SK-N-SH treated with all-trans-retinoic acid at 6 μM for 48 hours (cell line): Measurements from ENCODE around the gene EEFSEC.

Experiments
- ATAC-seq: fragments of 200-7000 bp; cut with Tn5 transposase; 3 replicates; pipeline ENCODE4 v1.9.1; 2020; ENCODE audit warnings: mild to moderate bottlenecking, moderate library complexity
- ARNTL ChIP-seq: fragments of 450-650 bp; formaldehyde crosslinking; IDR thresholded peaks from 2 replicates; pipeline ENCODE4 v1.5.0; 2020; ENCODE audit warnings: low read depth, mild to moderate bottlenecking, moderate library complexity, borderline replicate concordance
- BACH2 ChIP-seq: fragments of 250-450 bp; sonication (Bioruptor Pico); IDR thresholded peaks from 2 replicates; pipeline ENCODE4 v1.9.0; 2021; ENCODE audit warnings: mild to moderate bottlenecking, borderline replicate concordance
- CSRNP3 ChIP-seq: fragments of 250-450 bp; sonication (Bioruptor Pico); IDR thresholded peaks from 2 replicates; pipeline ENCODE4 v1.5.1; 2021; ENCODE audit warnings: mild to moderate bottlenecking, moderate library complexity
- ESRRG ChIP-seq: fragments of 250-450 bp; sonication (Bioruptor Pico); IDR thresholded peaks from 2 replicates; pipeline ENCODE4 v1.6.1; 2021; ENCODE audit warnings: mild to moderate bottlenecking
- GLIS3 ChIP-seq: fragments of 250-450 bp; sonication (Bioruptor Pico); IDR thresholded peaks from 2 replicates; pipeline ENCODE4 v1.5.0; 2020; ENCODE audit warnings: mild to moderate bottlenecking, moderate library complexity
- ISL1 ChIP-seq: fragments of 250-450 bp; sonication (Bioruptor Pico); IDR thresholded peaks from 2 replicates; pipeline ENCODE4 v2.1.2; 2022; ENCODE audit warnings: mild to moderate bottlenecking, moderate library complexity
- POU6F1 ChIP-seq: fragments of 250-450 bp; sonication (Bioruptor Pico); IDR thresholded peaks from 2 replicates; pipeline ENCODE4 v1.8.0; 2021; ENCODE audit warnings: low read depth, mild to moderate bottlenecking, moderate library complexity, borderline replicate concordance
- PPARA ChIP-seq: fragments of 250-450 bp; sonication (Bioruptor Pico); IDR thresholded peaks from 2 replicates; pipeline ENCODE4 v1.5.0; 2020; ENCODE audit warnings: mild to moderate bottlenecking, borderline replicate concordance
- RARB ChIP-seq: fragments of 250-450 bp; sonication (Bioruptor Pico); IDR thresholded peaks from 2 replicates; pipeline ENCODE4 v1.8.0; 2021; ENCODE audit warnings: mild to moderate bottlenecking, moderate library complexity
- SNAI2 ChIP-seq: fragments of 250-450 bp; sonication (Bioruptor Pico); IDR thresholded peaks from 2 replicates; pipeline ENCODE4 v1.5.0; 2020; ENCODE audit warnings: mild to moderate bottlenecking, moderate library complexity
- TCF4 ChIP-seq: fragments of 250-450 bp; sonication (Bioruptor Pico); IDR thresholded peaks from 2 replicates; pipeline ENCODE4 v1.8.0; 2021; ENCODE audit warnings: mild to moderate bottlenecking, moderate library complexity, borderline replicate concordance
- TOX ChIP-seq: fragments of 250-450 bp; sonication (Bioruptor Pico); IDR thresholded peaks from 2 replicates; pipeline ENCODE4 v1.8.0; 2021; ENCODE audit warnings: mild to moderate bottlenecking, moderate library complexity, borderline replicate concordance
- ZC3H10 ChIP-seq: fragments of 250-450 bp; sonication (Bioruptor Pico); IDR thresholded peaks from 2 replicates; pipeline ENCODE4 v1.5.1; 2021; ENCODE audit warnings: mild to moderate bottlenecking, moderate library complexity
- ZFP3 ChIP-seq: fragments of 250-450 bp; sonication (Bioruptor Pico); IDR thresholded peaks from 2 replicates; pipeline ENCODE4 v1.5.0; 2020; ENCODE audit warnings: mild to moderate bottlenecking, moderate library complexity
- ZFP30 ChIP-seq: fragments of 450-650 bp; formaldehyde crosslinking; IDR thresholded peaks from 2 replicates; pipeline ENCODE4 v1.5.0; 2022; ENCODE audit warnings: mild to moderate bottlenecking, moderate library complexity
- ZNF565 ChIP-seq: fragments of 450-650 bp; formaldehyde crosslinking; conservative IDR thresholded peaks from 2 replicates; pipeline ENCODE4 v1.5.0; 2020; ENCODE audit warnings: low read depth, mild to moderate bottlenecking, moderate library complexity
- ZNF70 ChIP-seq: fragments of 450-650 bp; formaldehyde crosslinking; IDR thresholded peaks from 2 replicates; pipeline ENCODE4 v1.5.0; 2020; ENCODE audit warnings: mild to moderate bottlenecking, moderate library complexity
- ZNF8 ChIP-seq: fragments of 450-650 bp; formaldehyde crosslinking; IDR thresholded peaks from 2 replicates; pipeline ENCODE4 v1.5.0; 2020; ENCODE audit warnings: mild to moderate bottlenecking, moderate library complexity
- TF ChIP-seq, protein P1 (sequence below): fragments of 250-450 bp; sonication (Bioruptor Pico); IDR thresholded peaks from 2 replicates; pipeline ENCODE4 v1.5.0; 2020; ENCODE audit warnings: mild to moderate bottlenecking, moderate library complexity
- TF ChIP-seq, protein P2 (sequence below): fragments of 250-450 bp; sonication (Bioruptor Pico); IDR thresholded peaks from 2 replicates; pipeline ENCODE4 v1.5.1; 2020; ENCODE audit warnings: low read depth, mild to moderate bottlenecking, moderate library complexity
- TF ChIP-seq, protein P3 (sequence below): fragments of 250-450 bp; sonication (Bioruptor Pico); IDR thresholded peaks from 2 replicates; pipeline ENCODE4 v1.8.0; 2020; ENCODE audit warnings: mild to moderate bottlenecking, moderate library complexity, borderline replicate concordance

The EEFSEC gene

GRCh38 chr3:128322030-128323022, 169.0 kb downstream of the EEFSEC start:
- TF ChIP-seq ZNF8 (CRISPR knock-in tag) (no peak), ZFP30 (no peak), PPARA (CRISPR knock-in tag) (no peak), CSRNP3 (no peak), GLIS3 (CRISPR knock-in tag) (no peak), POU6F1 (CRISPR knock-in tag) (no peak), ZNF565 (CRISPR knock-in tag) (no peak), SNAI2 (CRISPR knock-in tag) (no peak), RARB (no peak)
- peak; percentile 76 for ATAC-seq

GRCh38 chr3:128323206-128324081, 170.2 kb downstream of the EEFSEC start:
- no peak for TF ChIP-seq ESRRG (CRISPR knock-in tag)
- TF ChIP-seq ISL1 (CRISPR knock-in tag): no peak
- no peak for TF ChIP-seq ZC3H10
- TF ChIP-seq, protein P1, sequence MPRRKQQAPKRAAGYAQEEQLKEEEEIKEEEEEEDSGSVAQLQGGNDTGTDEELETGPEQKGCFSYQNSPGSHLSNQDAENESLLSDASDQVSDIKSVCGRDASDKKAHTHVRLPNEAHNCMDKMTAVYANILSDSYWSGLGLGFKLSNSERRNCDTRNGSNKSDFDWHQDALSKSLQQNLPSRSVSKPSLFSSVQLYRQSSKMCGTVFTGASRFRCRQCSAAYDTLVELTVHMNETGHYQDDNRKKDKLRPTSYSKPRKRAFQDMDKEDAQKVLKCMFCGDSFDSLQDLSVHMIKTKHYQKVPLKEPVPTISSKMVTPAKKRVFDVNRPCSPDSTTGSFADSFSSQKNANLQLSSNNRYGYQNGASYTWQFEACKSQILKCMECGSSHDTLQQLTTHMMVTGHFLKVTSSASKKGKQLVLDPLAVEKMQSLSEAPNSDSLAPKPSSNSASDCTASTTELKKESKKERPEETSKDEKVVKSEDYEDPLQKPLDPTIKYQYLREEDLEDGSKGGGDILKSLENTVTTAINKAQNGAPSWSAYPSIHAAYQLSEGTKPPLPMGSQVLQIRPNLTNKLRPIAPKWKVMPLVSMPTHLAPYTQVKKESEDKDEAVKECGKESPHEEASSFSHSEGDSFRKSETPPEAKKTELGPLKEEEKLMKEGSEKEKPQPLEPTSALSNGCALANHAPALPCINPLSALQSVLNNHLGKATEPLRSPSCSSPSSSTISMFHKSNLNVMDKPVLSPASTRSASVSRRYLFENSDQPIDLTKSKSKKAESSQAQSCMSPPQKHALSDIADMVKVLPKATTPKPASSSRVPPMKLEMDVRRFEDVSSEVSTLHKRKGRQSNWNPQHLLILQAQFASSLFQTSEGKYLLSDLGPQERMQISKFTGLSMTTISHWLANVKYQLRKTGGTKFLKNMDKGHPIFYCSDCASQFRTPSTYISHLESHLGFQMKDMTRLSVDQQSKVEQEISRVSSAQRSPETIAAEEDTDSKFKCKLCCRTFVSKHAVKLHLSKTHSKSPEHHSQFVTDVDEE (CRISPR knock-in tag): no peak
- TF ChIP-seq ZFP3 (CRISPR knock-in tag): no peak
- no peak for TF ChIP-seq GLIS3 (CRISPR knock-in tag)
- TF ChIP-seq, protein P2, sequence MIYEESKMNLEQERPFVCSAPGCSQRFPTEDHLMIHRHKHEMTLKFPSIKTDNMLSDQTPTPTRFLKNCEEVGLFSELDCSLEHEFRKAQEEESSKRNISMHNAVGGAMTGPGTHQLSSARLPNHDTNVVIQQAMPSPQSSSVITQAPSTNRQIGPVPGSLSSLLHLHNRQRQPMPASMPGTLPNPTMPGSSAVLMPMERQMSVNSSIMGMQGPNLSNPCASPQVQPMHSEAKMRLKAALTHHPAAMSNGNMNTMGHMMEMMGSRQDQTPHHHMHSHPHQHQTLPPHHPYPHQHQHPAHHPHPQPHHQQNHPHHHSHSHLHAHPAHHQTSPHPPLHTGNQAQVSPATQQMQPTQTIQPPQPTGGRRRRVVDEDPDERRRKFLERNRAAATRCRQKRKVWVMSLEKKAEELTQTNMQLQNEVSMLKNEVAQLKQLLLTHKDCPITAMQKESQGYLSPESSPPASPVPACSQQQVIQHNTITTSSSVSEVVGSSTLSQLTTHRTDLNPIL (CRISPR knock-in tag): no peak
- no peak for TF ChIP-seq ARNTL
- TF ChIP-seq, protein P3, sequence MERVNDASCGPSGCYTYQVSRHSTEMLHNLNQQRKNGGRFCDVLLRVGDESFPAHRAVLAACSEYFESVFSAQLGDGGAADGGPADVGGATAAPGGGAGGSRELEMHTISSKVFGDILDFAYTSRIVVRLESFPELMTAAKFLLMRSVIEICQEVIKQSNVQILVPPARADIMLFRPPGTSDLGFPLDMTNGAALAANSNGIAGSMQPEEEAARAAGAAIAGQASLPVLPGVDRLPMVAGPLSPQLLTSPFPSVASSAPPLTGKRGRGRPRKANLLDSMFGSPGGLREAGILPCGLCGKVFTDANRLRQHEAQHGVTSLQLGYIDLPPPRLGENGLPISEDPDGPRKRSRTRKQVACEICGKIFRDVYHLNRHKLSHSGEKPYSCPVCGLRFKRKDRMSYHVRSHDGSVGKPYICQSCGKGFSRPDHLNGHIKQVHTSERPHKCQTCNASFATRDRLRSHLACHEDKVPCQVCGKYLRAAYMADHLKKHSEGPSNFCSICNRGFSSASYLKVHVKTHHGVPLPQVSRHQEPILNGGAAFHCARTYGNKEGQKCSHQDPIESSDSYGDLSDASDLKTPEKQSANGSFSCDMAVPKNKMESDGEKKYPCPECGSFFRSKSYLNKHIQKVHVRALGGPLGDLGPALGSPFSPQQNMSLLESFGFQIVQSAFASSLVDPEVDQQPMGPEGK (CRISPR knock-in tag): no peak
- no peak for TF ChIP-seq BACH2 (CRISPR knock-in tag)
- no peak for TF ChIP-seq CSRNP3
- TF ChIP-seq POU6F1 (CRISPR knock-in tag): no peak
- TF ChIP-seq TCF4: no peak
- TF ChIP-seq ZFP30: no peak
- TF ChIP-seq ZNF565 (CRISPR knock-in tag): no peak
- TF ChIP-seq ZNF70 (CRISPR knock-in tag): no peak
- TF ChIP-seq ZNF8 (CRISPR knock-in tag): no peak
- TF ChIP-seq TOX: no peak
- no peak for ATAC-seq
